22Rv1 (cell line): ENCODE results near the gene MAGOH.

Experiments
- CTCF ChIP-seq: fragments of 450-650 bp; IDR thresholded peaks from 2 replicates; pipeline ENCODE4 v1.5.1; 2017; ENCODE audit warnings: mild to moderate bottlenecking
- ZFX ChIP-seq: fragments of 450-650 bp; IDR thresholded peaks from 2 replicates; pipeline ENCODE4 v1.6.1; 2017; ENCODE audit warnings: antibody characterized with exemption, borderline replicate concordance

- TF ChIP-seq CTCF (no peak), ZFX (no peak)
Observed at GRCh38 chr1:53264048-53264447, 25.7 kb upstream of the MAGOH start.
